Endothelial cell of umbilical vein (primary cell): ENCODE results near the gene SUMO4.

Experiments used
- CTCF ChIP-seq, 2 donors: IDR thresholded peaks; 1 replicate in 1 of 2; 2 replicates in 1 of 2; pipeline ENCODE4 v1.5.1; 2011; ENCODE audit warnings: low read length in 2 of 2, mild to moderate bottlenecking in 2 of 2, moderate library complexity in 2 of 2, control low read depth in 1 of 2, inconsistent platforms in 1 of 2, low read depth in 1 of 2; ENCODE audit not compliant: insufficient read depth in 1 of 2; ENCODE audit errors: extremely low read depth in 1 of 2
- FOS ChIP-seq: IDR thresholded peaks from 2 replicates; pipeline ENCODE4 v1.6.1; 2011; ENCODE audit warnings: mild to moderate bottlenecking, low read length, moderate library complexity, borderline replicate concordance; ENCODE audit not compliant: insufficient read depth
- JUN ChIP-seq: IDR thresholded peaks from 2 replicates; pipeline ENCODE4 v1.6.1; 2011; ENCODE audit warnings: borderline replicate concordance, low read depth; ENCODE audit not compliant: insufficient read length, insufficient read depth
- MAX ChIP-seq: IDR thresholded peaks from 2 replicates; pipeline ENCODE4 v1.6.1; 2011; ENCODE audit not compliant: insufficient read depth, insufficient read length
- POLR2A ChIP-seq: IDR thresholded peaks from 2 replicates; pipeline ENCODE4 v1.6.1; 2012; ENCODE audit warnings: low read depth, mild to moderate bottlenecking, control low read depth, low read length
- POLR2AphosphoS5 ChIP-seq: IDR thresholded peaks from 2 replicates; pipeline ENCODE4 v1.6.1; 2012; ENCODE audit warnings: low read depth, mild to moderate bottlenecking, control low read depth, low read length, moderate library complexity; ENCODE audit not compliant: insufficient read depth

GRCh38 chr6:149431905-149432775 is 32.1 kb downstream of the SUMO4 start:
- TF ChIP-seq FOS (no peak), MAX (no peak), POLR2A (no peak), POLR2AphosphoS5 (no peak), CTCF (IDR thresholded peaks at IDR 0.05; ENCODE audit: extremely low read depth in 1 of 2, insufficient read depth in 1 of 2, low read depth in 1 of 2, low read length in 2 of 2) (peak; percentile 91), JUN (no peak)
